Measurements from ENCODE around the gene PCSK6.
"Not testable (repeated sequence)": the region's sequence is repeated elsewhere in the genome, so short reads cannot be mapped to it uniquely, and the experiment has no call there.

PCSK6 gene

DNA sequence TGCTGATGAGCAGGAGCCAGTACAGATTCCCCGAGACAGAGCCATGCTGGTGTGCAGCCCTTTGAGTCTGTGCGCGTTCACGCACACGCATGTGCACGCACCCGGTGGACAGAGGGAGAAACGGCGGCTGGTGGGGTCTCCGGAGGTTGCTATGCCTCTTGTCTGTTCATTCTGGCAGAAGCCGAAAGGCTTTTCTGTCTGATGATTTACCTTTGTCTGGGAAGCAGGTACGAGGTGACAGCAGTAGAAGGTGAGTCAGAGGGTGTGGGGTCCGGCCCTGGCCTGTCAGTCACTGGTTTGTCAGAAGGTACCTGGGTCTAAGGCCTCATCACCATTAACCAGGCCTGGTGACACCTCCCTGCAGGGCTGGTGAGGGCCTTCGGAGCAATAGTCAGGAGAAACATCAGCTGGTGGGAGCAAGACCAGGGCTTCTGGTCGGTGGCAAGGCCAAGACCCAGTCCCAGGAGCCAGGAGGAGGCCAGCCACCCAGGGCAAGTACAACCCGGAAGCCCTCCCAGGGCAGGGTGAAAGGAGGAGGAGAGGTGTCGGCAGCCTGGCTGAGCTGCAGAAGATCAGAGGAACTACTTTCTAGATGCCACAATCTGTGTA, 7.5 kb downstream of the PCSK6 start:
- no peak for DNase-seq

DNA sequence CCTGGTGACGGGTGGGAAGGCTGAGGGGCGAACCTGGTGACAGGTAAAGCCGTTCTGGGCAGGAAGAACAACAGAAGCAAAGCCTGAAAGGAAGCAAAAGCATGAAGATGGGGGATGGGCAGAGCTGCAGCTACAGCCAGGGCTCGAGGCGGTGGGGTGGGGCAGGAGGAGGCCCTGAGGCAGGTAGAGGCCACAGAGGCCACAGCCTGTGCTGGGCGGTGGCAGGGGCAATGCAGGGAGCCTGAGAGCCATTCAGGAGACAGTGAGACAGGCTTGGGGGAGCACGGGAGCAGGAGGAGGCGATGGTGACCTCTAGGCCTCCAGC, 8.2 kb downstream of the PCSK6 start:
- no peak for DNase-seq

DNA sequence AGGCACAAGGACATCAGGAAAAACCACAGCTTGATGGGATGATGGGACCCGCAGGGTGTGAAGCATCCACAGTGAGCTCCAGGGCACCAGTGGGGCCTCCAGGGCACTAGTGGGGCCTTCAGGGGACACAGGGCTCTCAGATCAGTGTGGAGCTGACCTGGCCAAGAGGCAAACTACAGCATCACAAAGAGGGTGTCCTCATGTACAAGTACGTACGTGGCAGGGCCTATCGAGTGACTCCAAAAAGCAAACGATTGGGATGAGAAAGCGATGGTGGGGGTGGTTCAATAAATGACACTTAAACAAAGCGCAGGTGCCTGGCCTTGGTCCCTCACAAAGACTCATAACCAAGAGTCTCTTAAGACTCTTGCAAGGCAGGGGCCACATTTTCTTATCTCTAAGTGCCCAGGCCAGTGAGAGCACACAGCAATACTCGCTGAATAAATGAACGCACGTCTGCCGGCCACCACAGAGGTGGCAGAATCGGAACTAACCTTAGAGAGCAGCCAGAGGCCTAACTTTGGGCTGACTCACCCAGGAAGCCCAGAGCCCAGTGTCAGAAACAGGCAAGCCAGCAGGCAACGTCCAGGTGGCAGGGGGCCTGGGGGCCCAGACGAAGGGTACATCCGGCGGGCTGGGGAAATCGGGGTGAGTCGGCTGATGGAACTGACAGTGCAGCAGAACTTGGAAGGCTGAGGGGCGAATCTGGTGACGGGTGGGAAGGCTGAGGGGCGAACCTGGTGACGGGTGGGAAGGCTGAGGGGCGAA, 8.7 kb downstream of the PCSK6 start:
- no peak for DNase-seq

DNA sequence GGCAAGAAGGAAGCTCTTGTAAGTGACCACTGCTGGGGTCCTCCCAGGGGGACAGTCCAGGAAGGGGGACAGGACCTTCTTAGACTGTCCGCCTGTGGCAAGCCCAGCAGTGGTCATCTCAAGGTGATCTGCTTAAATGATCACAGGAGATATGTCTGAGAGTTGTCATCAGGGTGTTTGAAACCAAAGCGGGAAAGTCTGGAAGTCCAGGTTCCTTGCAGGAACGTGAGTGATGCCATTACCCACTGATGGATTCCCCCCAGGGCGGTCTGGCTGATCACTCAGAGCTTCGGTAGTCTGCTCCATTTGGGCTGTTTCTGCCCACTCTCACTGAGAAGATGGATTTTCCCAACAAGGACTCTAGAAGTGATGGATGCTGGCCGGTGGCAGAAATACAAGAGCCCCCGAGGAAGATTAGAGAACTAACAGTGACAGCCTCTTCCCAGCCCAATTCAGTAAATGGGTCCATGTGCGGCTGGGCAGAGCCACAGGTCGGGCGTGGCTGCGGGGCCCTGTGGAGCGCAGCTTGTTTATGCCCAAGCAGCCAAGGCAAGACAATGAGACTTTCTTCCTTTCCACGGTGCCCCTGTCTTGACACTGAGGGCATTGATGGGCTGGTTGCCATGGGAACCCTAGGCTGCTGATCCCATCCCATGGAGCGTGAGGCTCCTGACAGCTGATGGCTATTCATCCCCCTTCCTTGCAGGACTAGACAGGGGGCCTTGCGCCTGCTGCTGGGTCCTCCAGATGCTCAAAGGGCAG, 9.5 kb downstream of the PCSK6 start:
- no peak for DNase-seq

DNA sequence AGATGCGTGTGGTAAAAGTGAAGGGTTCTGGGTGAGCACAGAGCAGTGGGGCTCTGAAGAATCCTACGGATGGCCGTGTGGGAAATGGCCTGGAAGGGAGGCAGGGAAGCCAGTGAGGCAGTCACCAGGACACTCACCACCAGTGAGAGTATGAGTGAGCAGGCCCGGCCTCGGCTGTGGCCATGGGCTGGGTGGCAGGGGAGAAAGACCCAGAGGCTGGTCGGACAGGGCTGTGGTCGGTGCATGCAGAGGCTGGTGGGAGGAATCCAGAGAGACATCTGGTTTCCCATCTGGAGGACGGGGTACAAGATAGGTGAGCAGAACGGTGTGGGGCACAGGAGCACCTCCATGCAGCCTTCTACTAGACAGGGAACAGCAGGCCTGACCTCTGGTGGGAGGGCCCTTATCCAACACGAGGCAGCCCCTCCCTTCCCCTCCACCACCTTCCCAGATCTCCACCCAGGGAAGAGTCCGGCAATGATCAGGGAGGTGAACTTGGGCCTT, 10.1 kb downstream of the PCSK6 start:
- no peak for DNase-seq

DNA sequence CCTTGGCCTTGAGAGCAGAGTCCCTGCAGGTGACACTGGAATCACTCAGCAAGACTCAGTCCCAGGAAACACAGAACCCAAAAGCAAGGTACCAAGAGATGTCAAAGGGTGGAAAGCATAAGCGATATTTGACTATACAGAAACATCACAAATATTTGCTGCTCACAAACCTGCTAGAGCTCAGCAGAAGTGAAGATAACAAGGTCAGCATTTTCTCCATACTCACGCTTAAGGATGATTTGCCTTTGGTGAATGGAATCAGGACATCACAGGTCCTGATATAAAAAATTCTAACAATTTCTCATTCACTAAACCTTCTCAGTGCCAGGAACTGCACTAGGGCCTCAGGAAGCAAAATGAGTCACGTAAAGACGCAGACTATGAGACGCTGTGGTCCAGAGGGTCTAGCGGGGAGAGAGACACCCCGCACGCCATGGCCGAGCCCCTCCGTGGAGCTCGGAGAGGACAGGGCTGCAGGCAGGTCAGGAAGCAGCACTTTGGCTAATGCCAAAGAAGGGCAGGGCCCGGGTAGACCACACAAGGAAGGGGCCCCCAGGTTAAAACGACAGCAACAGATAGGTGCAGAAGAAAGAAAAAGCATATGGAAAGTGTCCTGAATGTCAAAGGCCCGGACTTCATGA, 10.7 kb downstream of the PCSK6 start:
- no peak for DNase-seq

DNA sequence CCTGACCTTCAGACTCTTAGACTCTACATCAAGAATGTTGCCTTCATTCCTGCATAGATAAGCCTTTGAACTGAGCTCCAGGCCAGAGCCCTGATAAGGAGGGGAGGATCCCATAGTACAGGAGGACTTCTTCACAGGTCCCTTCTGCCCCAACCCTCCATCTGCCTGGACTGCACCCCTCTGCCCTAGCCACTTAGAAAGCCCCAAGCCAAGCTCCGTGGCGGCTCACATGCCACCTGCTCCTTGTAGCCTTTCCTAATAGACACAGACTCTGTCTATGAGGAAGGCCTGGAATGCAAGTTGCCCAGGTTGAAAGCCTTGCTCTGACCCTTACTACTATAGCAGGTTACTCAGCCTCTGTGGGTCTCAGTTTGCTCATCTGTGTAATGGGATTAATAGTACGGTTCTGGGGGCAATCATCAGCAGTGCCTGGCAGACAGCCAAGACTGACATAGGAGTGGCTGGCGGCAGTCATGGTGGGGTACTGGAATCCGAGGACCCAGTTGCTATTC, 11.6 kb downstream of the PCSK6 start:
- DNase-seq: no peak

DNA sequence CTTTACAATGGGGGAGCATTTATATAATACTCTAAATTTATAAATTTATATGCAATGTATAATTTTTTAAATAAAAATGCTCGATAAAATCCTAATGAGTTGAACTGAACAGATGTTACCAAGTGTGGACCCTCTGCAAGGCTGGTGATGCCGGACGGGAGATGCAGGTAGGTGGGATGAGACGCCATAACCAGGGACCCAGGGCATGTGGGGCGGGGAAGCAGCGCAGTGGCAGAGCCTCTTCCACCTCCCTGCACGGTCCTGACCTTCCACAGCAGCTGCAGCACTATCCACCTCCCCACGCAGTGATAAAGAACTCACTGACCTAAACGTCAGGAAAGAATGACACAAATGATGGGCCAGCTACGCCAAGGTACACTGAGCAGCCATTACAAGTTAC, 12.8 kb downstream of the PCSK6 start:
- no peak for DNase-seq

DNA sequence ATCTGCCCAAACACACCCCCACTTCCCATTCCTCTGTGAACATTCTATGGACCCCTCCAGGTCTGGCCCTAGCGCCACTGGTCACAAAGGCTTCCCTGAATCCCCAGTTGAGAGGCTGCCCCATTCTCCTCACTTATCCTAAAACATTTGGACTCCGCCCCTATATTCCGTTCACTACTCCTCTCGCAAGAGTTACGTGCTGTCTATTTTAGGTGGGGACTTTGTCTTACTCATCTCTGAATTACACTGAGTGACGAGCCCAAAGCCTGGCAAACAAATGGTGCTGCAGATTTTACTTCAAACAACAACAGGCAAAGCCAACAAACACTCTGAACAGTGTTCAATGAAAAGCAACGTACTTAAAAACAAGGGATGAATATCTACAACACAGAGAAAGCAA, 14.5 kb downstream of the PCSK6 start:
- no peak for DNase-seq

DNA sequence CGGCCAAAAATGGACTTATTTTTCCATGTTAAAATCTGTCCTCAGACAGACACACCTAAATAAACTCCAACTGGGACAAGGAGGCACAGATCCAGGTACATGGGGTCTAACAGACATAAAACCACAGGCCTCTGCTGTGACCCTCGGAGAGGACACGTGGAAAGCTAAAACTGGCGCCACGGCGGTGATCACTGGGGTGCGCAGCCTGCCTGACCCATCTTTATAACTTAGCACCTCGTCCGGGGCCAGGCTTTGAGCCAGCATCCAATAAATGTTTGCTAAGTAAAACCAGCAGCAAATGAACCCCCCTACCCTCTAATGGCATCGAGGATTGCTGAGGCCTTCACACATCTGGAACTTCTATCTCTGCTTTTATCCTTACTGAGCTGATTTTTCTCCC, 15.3 kb downstream of the PCSK6 start:
- no peak for DNase-seq

DNA sequence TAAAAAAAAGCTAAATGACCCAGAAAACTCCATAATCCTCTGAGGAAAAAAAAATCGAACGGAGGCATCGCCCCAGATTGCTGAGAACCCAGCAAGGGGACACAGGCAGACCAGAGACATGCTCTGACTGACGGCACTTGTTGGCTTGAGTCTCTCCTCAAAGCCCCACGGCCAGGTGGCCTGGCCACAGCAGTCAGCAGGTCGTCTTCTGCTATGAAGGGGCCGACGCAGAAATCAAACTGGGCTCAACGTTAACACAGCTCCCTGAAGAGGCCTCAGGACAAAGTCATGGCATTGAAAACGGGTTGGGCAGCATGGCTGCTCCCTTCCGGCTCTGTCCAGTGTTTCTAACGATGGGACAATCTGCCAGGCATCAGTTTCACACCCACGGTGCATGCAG, 17.5 kb downstream of the PCSK6 start:
- no peak for DNase-seq

DNA sequence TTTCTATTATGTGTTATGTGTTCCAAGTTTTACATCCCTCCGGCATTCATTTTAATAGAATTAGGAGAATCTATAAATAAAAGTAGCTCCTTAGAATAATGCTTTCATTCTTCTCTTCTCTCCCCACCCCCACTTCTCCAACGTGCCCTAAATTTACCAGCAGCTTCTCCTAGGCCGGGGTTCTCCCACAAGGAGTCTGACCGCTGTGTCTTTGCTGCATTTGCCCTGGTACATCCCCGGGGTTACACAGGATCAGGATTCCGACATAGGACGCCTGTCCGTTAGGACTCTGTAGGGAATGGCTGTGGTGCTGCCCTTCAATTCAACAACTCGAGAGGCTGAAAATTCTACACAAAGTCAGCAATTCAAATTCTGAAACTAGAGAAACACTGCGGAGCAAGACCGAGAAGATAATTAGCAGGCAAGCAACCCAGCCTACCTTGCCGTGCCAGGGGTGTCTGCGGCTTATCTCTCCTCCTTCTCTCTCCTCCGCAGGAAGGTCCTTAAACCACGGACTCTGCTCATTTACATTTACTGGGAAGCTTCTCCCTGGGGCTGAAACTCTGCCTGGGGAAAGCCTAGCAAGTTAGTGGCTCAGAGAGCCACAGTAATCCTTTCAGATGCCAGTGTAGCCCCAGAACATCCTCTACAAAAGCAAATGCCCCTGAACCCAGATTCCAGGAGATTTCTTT, 18.8 kb downstream of the PCSK6 start:
- no peak for DNase-seq

DNA sequence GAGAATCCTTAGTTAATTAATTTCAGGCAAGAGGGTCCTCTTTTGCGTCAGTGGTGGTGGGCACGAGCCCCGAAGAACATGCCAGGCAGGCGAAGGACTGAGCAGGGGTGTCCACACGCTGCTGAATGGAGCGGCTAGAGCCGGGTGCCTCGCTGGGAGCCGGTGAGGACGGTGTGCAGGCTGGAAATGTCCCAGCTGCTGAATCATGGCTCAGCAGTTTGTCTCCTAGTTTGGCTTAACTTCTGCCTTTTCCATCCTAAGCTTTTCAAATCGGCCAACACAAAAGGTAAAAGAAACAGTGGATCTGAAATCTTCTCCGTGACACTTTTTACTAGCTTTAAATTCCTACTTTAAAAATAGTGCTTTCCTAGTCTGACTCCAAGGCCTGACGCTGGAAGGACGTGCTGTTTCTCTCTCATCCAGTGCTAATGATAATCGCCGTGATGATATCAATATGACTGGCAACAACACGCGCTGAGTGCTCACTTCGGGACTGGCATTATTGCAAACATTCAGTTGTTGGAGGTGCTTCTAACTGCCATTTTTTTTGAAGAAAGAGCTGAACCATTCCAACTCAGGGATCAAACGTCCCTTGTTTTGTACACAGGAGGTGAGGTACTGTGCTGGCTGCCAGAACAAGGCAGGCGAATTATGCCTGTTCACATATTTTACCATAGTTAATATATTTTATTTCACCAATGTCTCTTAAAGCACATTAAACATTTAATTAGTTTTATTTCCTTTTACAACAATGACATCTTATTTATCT, 19.8 kb downstream of the PCSK6 start:
- DNase-seq: no peak

DNA sequence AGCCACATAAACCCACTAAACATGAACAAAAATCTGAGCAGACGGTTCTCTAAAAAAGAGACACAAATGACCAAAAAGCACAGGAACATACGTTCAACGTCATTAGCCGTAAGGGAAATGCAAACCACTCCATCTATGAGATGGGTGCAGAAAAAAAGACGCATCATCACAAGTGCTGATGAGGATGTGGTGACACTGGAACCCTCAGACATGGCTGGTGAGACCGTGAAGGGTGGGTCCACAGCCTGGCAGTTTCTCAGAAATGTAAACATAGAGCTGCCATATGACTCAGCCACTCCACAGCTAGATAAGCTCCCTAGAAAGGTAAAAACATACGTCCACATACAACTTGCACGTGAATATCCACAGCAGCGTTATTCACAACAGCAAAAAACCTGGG, 23.3 kb downstream of the PCSK6 start:
- no peak for DNase-seq

DNA sequence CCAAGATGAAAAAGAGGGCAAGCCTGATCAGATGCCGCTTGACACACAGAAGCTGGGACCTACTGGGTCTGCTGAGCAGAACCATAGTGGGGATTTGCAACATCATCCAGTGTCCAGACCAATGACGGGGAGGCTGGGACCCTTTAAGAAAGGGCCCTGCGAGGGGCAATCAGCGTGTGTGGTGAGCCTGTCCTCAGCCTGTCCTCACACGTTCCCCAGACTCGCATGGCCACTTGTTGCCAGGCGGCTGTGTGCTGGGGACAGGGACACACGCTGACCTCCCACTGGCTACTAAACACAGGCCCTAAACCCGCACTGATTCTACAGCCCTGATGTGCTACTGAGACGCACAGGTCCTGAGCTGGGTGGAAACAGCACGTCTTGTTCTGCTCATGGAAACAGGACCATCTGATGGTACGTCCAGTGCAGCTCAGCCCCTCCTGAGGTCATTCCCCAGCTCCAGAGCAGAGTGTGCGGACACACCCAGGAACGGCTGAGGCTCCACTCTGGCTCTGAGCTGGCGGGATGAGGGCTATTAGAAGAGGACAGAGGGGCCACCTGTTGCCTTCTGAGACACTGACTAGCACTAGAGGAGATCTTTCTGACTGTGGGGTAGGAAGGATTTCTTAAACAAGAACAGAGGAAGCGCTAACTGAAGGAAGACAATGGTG, 24.4 kb downstream of the PCSK6 start:
- no peak for DNase-seq

DNA sequence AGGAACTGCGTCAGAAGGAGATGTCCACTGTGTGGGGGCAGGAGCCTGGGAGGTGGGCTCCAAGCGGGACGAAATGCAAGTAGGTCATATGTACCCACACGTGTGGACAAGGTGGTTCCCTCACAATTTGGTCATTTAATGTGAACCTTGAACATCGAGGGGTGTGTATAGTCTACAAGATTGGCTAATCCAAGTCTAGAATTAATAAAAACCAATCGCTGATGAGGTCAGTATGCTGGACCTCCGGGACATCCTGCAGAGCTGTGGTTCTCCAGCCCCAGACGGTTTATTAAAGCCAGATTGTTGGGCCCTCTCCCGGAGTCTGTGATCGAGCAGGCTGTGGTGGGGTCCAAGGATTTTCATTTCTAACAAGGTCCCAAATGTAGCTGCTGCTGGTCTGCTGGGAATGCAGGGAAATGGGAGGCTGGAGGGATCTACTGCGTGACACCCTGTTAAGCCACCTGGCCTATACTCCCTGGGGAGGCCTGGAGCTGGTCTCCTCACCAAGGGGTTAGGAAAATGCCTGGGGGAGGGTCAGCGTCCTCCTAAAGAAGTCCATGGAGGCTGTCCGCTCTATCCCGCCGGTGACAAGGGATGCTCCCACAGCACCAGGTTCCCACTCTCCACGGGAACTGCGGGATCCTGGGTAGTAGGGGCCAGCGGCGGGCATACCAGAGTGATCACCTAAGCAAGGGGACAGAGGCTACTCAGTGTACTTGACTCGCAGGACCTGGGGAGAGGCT, 25.1 kb downstream of the PCSK6 start:
- no peak for DNase-seq

DNA sequence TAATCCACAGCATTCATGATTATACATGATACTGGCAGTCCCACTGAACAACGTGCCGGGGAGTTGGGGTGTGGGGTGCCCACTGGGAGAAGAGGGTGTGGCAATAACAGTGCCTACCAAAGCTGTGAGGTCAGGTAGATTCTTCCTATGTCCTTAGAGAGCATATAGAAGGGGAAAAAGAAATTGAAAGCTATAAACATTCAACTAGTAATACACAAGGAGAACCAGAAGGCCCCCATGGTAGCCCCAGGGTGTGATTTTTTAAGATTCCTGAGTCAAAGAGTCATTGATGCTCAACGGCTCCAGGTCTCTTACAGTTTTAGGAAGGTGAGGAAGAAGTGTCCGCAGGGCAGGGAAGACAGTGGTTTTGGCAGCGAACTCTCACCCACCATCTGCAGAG, 25.8 kb downstream of the PCSK6 start:
- not testable (repeated sequence) for DNase-seq

DNA sequence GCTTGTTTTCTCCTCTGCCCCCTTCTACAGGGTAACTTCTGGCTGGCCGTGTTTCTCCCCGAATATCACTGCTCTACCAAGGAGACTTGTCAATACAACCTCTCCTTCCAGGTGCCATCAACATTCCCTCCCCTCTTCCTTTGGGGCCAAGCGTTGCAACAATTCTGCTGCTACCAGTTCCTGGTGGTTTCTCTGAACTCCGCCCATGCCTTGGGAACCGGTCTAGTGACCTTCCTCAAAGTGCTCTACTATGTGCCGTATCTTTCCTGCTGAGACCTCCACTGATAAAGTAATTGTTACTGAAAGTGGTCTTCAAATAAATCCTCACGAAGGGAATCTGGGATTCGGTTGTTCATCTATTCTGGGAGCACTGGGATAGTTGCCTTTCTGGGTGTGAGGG, 26.2 kb downstream of the PCSK6 start:
- no peak for DNase-seq

DNA sequence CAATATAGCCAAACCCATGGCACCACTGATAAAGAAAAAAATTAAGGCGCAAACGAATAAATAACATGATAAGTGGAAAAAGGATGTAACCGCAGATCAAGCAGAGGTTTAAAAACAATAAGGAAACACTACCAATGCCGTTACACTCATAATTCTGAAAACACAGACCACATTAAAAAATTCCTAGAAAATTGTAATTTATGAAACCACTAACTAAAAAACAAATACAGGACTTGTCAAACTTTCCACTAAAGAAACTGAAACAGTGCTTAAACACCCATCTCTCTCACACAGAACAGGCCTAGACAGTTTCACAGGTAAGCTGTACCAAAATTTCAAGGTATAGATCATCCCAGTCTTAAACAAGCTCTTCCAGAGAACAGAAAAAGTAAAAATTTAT, 28.4 kb downstream of the PCSK6 start:
- no peak for DNase-seq

DNA sequence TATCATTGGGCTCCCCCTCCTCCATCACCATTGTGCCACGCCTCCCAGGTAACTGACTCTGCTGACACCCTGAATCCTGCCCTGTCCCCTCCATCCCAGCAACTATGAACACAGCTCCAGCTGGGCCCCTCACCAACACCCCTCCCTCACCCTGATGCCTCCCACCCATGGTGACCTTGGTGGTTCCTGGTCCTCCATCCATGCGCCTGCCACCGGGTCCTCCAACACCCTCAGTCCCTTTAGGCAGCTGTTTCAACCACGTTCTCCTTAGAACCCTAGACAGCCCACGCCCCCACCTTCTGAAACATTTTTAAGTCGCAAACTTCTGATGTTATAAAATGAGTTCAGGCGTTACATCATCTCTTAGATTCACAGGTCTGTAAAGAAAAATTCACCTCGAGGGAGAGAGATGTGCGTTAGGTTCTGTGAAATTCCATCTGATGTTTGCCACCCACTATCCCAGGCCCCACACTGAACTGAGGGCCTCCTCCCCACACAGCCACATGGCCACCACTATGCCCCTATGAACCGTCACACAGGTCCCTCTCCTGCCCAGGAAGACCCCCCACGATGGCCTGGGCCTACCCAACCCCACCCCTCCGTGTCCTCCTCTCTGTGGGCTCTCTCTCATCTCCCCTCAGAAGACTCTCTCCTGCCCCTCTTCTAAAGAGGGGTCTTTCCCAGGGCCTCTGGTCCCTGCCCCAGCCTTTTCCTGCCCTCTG, 29.8 kb downstream of the PCSK6 start:
- no peak for DNase-seq
